HG02943 (cell line): ENCODE measurements around the gene GTPBP4.
"Not testable (repeated sequence)": the region's sequence is repeated elsewhere in the genome, so short reads cannot be mapped to it uniquely, and the experiment has no call there.

Experiments used
- ATAC-seq: cut with Tn5 transposase; IDR thresholded peaks from one replicate; pipeline ENCODE4 v1.9.1; 2021; ENCODE audit warnings: mild to moderate bottlenecking, low read depth, moderate library complexity; ENCODE audit not compliant: unreplicated experiment

Gene GTPBP4

GRCh38 chr10:1050554-1050953 is 62.3 kb downstream of the GTPBP4 start:
- no peak for ATAC-seq

DNA sequence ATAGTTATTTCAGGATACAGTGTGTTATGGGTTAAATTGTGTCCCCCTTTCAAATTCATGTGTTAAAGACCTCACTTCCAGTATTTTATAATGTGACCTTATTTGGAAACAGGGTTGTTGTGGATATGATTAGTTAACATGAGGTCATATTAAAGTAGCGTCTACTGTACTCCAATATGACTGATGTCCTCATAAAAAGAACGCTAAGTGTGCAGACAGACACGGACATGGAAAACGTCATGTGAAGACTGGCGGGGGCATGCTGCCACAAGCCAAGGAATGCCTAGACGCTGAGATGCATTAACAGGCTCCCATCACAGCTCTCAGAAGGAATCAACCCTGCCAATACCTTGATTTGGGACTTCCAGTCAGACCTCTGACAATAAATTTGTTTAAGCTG is 66.5 kb downstream of the GTPBP4 start:
- no peak for ATAC-seq

DNA sequence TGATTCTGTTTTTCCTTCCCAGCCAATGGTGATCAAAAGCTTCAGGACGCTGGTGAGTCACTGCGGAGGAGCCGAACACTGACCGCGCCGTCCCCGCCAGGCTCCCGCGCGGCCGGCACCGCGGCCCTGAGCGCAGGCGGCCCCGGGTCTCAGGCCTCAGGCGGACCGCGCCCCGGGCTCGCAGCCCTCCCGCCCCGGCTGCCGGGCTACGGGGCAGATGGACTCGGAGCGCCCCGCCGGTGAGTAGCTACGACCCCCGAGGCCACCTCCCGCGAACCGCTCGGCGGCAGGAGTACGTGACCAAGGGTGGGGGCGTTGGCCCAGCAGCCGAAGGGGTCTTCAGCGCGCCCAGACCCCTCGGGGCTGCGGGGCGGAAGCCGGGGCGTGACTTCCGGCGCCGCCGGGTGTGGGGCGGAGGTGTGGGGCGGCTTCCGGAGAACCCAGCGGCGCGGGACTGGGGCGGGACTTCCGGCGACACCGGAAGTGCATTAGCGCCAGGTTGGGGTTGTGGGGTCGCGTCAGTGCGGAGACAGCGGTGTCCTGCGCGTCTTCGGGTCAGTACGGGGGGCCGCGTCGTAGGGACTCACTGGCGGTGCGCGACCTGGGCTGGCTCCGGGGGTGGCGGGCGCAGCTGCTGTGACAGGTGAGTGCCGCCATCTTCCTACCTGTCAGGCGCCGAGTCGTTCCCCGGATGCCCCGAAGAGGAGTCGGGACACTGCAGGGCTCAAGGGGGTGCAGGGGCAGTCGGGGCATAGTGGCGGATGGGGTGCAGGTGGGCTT is 68.3 kb downstream of the GTPBP4 start, which contains the start of gene WDR37:
WDR37 (plus strand) TSS at position 60 of the 780 bp plus-strand sequence. CDS start 15,771 bp downstream, outside the sequence.
- ATAC-seq: peak; percentile 90

- ATAC-seq: peak; percentile 14
Measured at GRCh38 chr10:1057106-1057657, 68.9 kb downstream of the GTPBP4 start.

- no peak for ATAC-seq
Measured at GRCh38 chr10:1058017-1058416, 69.8 kb downstream of the GTPBP4 start.

- no peak for ATAC-seq
Measured at GRCh38 chr10:1059902-1060301, 71.7 kb downstream of the GTPBP4 start.

GRCh38 chr10:1061930-1062774 is 73.9 kb downstream of the GTPBP4 start:
- ATAC-seq: no peak

DNA sequence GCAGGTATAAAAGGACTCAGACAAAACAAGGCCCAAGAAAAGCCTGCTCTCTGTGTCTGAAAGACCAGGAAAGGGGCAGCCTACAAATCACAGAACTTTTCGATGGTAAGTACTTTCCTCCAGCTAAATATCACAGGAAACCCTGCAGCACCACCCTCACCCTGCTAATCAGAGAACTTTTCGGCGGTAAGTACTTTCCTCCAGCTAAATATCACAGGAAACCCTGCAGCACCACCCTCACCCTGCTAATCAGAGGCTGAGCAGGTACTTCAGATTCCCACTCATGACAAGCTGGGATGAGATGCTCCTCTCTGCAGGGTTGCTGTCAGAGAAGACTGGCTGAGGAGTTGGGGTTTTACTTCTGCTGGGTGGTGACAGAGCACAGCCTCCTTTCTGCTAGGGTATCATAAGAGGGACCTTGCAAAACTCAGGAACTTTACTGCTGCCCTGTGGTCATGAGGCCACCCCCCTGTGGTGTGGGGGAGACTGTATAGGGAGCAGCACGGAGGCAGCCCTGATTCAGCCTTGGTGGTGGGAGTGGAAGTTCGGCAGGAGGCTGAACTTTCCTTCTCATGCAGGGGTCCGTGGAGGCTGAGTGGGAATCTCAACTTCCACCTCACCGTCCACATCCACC is 75.1 kb downstream of the GTPBP4 start:
- ATAC-seq: no peak

GRCh38 chr10:1064964-1065247 is 76.7 kb downstream of the GTPBP4 start:
- no peak for ATAC-seq

DNA sequence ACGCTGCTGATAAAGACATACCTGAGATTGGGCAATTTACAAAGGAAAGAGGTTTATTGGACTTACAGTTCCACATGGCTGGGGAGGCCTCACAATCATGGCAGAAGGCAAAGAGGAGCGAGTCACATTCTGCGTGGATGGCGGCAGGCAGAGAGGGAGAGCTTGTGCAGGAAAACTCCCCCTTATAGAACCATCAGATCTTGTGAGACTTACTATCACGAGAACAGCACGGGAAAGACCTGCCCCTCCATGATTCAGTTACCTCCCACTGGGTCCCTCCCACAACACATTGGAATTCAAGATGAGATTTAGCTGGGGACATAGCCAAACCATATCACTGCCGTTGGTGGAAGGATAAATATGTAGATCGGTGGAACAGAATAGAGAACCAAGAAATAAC is 78.5 kb downstream of the GTPBP4 start:
- not testable (repeated sequence) for ATAC-seq

DNA sequence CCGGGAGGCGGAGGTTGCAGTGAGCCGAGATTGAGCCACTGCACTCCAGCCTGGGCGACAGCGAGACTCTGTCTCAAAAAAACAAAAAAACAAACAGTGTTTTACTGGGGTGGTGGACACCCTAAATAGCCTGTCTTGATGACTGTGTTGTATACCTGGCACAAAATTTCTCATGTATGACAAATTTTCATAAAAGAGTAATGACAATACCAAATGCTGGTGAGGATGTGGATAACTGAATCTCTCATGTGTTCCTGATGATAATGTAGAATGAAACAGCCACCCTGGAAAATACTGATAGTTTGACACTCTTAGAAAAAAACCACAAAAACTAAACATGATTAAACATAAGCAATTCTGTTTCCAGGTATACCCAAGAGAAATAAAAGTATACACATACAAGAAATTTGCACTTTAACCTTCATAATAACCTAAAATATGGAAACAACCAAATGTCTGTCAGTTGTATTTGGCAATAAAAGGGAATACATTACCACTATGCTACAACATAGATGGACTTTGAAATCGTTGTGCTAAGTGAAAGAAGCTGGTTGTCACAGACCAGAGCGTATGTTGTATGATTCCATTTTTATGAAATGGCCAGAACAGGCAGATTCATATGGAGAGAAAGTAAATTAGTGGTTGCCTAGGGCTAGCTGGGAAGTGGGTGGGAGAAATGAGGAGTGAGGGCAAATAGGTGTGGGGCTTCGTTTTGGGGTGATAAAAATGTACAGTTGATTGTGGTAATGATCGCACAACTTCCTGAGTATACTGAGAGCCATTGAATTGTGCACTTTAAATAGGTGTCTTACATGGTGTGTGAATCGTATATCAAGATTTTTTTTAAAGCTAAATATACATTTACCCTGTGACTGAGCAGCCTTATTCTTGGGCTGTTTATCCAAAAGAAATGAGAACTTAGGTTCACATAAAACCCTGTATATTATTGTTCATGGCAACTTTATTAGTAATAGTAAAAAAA is 80.4 kb downstream of the GTPBP4 start:
- no peak for ATAC-seq
